Fibroblast of lung (primary cell): Measurements from ENCODE around the gene ANKAR. TPM values are rescaled to one million over a fixed set of nuclear protein-coding genes. Genes with fewer than 3 reads are reported as not detected.
A peak's percentile ranks its signal among the peaks of the same experiment; 100 is the strongest.
"Not testable (repeated sequence)": the region's sequence is repeated elsewhere in the genome, so short reads cannot be mapped to it uniquely, and the experiment has no call there.

ENCODE experiments used
- DNase-seq, 2 donors: peaks; one replicate each; pipeline versions ENCODE4 v3.0.0 to v3.0.0-alpha.2; 2010; ENCODE audit warnings: low read depth in 2 of 2
- H2AFZ ChIP-seq: 2 replicates; pipeline ENCODE4 v1.5.1; 2012; ENCODE audit warnings: low read length, control low read depth, inconsistent platforms
- H3K27ac ChIP-seq: 2 replicates; pipeline ENCODE4 v1.5.1; 2011; ENCODE audit warnings: low read length, control low read depth; ENCODE audit not compliant: insufficient read depth
- H3K27me3 ChIP-seq: 2 replicates; pipeline ENCODE4 v1.5.1; 2011; ENCODE audit warnings: mild to moderate bottlenecking, low read length; ENCODE audit not compliant: control insufficient read depth, insufficient read depth
- H3K36me3 ChIP-seq: 2 replicates; pipeline ENCODE4 v1.5.1; 2011; ENCODE audit warnings: low read length; ENCODE audit not compliant: control insufficient read depth, insufficient read depth
- H3K4me1 ChIP-seq: 2 replicates; pipeline ENCODE4 v1.5.1; 2011; ENCODE audit warnings: low read length; ENCODE audit not compliant: control insufficient read depth, insufficient read depth; ENCODE audit errors: extremely low read depth
- H3K4me2 ChIP-seq: 2 replicates; pipeline ENCODE4 v1.5.1; 2011; ENCODE audit warnings: low read length, control low read depth; ENCODE audit not compliant: insufficient read depth; ENCODE audit errors: extremely low read depth
- H3K4me3 ChIP-seq, 4 experiments: fragments of 200-600 bp in 1 of 4; sonication (generic) in 1 of 4; replicated peaks in 1 of 4; 2 replicates each; pipeline ENCODE4 v1.5.1; 2011 to 2016; ENCODE audit warnings: low read length in 4 of 4, low read depth in 3 of 4, mild to moderate bottlenecking in 3 of 4, control low read depth in 2 of 4, inconsistent platforms in 1 of 4, mixed read lengths in 1 of 4; ENCODE audit not compliant: insufficient read depth in 1 of 4; ENCODE audit errors: control extremely low read depth in 1 of 4
- H3K79me2 ChIP-seq: 2 replicates; pipeline ENCODE4 v1.5.1; 2012; ENCODE audit warnings: mild to moderate bottlenecking, low read length, inconsistent platforms; ENCODE audit not compliant: control insufficient read depth, insufficient read depth
- H3K9ac ChIP-seq: 2 replicates; pipeline ENCODE4 v1.5.1; 2011; ENCODE audit warnings: mild to moderate bottlenecking, low read length, control low read depth; ENCODE audit not compliant: insufficient read depth
- H3K9me3 ChIP-seq: 2 replicates; pipeline ENCODE4 v1.5.1; 2012; ENCODE audit warnings: low read depth, low read length; ENCODE audit not compliant: control insufficient read depth, insufficient read depth
- H4K20me1 ChIP-seq: 2 replicates; pipeline ENCODE4 v1.5.1; 2011; ENCODE audit warnings: low read length; ENCODE audit not compliant: control insufficient read depth, insufficient read depth; ENCODE audit errors: extremely low read depth
- CTCF ChIP-seq, 2 donors: IDR thresholded peaks in 1 of 2; conservative IDR thresholded peaks in 1 of 2; 1 replicate in 1 of 2; 2 replicates in 1 of 2; pipeline ENCODE4 v1.5.1; 2011 to 2012; ENCODE audit warnings: low read length in 2 of 2, control low read depth in 1 of 2, inconsistent platforms in 1 of 2, low read depth in 1 of 2, mild to moderate bottlenecking in 1 of 2
- EZH2 ChIP-seq: IDR thresholded peaks from 2 replicates; pipeline ENCODE4 v1.5.1; 2012; ENCODE audit warnings: low read length, control low read depth, mild to moderate bottlenecking; ENCODE audit errors: missing control alignments
- polyA plus RNA-seq, 2 donors: library from polyadenylated mRNA; depleted of rRNA in 1 of 2; stranded (reverse) in 1 of 2; unstranded in 1 of 2; fragments of >200 nt; gene quantifications; 2 replicates each; pipeline ENCODE4 v1.2.1, GENCODE V29; 2011 to 2012; ENCODE audit warnings: missing spikeins in 1 of 2
- total RNA-seq: library from RNA; depleted of rRNA; stranded (reverse); fragments of >200 nt; gene quantifications from 2 replicates; pipeline ENCODE4 v1.2.1, GENCODE V29; 2014

Gene ANKAR
- total and polyA plus RNA-seq, 2 donors (not counting 1 experiment from before 2014, with no cell fraction given) = 2.1 to 11.7 TPM

GRCh38 chr2:189662669-189663226 lies 11.7 kb upstream of the ANKAR start:
- peaks cover 30% of the 10 kb centered on the region for H3K79me2 ChIP-seq
- no peak for TF ChIP-seq EZH2
- TF ChIP-seq CTCF (conservative IDR thresholded peaks at IDR 0.05 in 1 of 2, IDR thresholded peaks at IDR 0.05 in 1 of 2; ENCODE audit: low read depth in 1 of 2, low read length in 2 of 2) = no peak
- peaks cover 2% of the 10 kb centered on the region for H3K36me3 ChIP-seq
- no peak overlapping the region for H2AFZ ChIP-seq
- no peaks in the 10 kb centered on the region for H3K9me3 ChIP-seq
- no peaks in the 10 kb centered on the region for H4K20me1 ChIP-seq
- H3K4me1 ChIP-seq = no peaks in the 10 kb centered on the region
- H3K4me3 ChIP-seq = peak overlapping the region; percentile 49 to 90 (median 82)
- peak overlapping the region; percentile 96 for H3K4me2 ChIP-seq
- no peak overlapping the region for H3K27ac ChIP-seq
- H3K9ac ChIP-seq = no peak overlapping the region
- H3K27me3 ChIP-seq = no peaks in the 10 kb centered on the region
- no peak for DNase-seq

- H3K4me2 ChIP-seq, H3K36me3 ChIP-seq, H3K27ac ChIP-seq, H3K9ac ChIP-seq, H3K4me1 ChIP-seq, H3K27me3 ChIP-seq, H3K9me3 ChIP-seq, H3K4me3 ChIP-seq, DNase-seq, H2AFZ ChIP-seq, H4K20me1 ChIP-seq: not testable (repeated sequence)
- H3K79me2 ChIP-seq = peaks cover 30% of the 10 kb centered on the region
Observed at GRCh38 chr2:189663319-189663718, 11.2 kb upstream of the ANKAR start.

- Histone ChIP-seq H3K4me3 (no peak overlapping the region), H3K4me2 (no peak overlapping the region), H3K36me3 (peaks cover 5% of the 10 kb centered on the region), H2AFZ (no peak overlapping the region), H4K20me1 (no peaks in the 10 kb centered on the region), H3K9me3 (no peaks in the 10 kb centered on the region), H3K27me3 (no peaks in the 10 kb centered on the region), H3K79me2 (peaks cover 2% of the 10 kb centered on the region), H3K4me1 (peaks cover 5% of the 10 kb centered on the region), H3K27ac (no peak overlapping the region), H3K9ac (no peak overlapping the region)
- DNase-seq = no peak
- TF ChIP-seq CTCF (conservative IDR thresholded peaks at IDR 0.05 in 1 of 2, IDR thresholded peaks at IDR 0.05 in 1 of 2; ENCODE audit: low read depth in 1 of 2, low read length in 2 of 2) (no peak), EZH2 (no peak)
Observed at GRCh38 chr2:189669913-189670312, 4.6 kb upstream of the ANKAR start.
